ENCODE data around the gene CNEP1R1.
A peak's percentile ranks its signal among the peaks of the same experiment; 100 is the strongest.

DNA sequence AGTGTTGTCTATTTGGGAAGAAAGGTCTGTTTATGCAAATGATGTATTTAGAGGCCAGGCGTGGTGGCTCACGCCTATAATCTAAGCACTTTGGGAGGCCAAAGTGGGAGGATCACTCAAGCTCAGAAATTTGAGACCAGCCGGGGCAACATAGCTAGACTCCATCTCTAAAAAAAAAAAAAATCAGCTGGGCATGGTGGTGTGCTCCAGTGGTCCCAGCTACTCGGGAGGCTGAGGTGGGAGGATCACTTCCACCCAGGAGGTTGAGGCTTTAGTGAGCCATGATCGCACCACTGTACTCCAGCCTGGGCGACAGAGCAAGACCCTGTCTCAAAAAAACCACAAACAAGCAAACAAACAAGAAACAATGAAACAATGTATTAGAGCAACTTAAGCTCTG, 21.8 kb downstream of the CNEP1R1 start:
- TF ChIP-seq KDM1A (IDR thresholded peaks at IDR 0.05; ENCODE audit: borderline replicate concordance, low read length) = peak; percentile 54; the same call in 1 of the 2 replicates
- no peak for TF ChIP-seq POLR2AphosphoS5 (IDR thresholded peaks at IDR 0.05; ENCODE audit: low read depth, low read length)
- TF ChIP-seq, protein P1, sequence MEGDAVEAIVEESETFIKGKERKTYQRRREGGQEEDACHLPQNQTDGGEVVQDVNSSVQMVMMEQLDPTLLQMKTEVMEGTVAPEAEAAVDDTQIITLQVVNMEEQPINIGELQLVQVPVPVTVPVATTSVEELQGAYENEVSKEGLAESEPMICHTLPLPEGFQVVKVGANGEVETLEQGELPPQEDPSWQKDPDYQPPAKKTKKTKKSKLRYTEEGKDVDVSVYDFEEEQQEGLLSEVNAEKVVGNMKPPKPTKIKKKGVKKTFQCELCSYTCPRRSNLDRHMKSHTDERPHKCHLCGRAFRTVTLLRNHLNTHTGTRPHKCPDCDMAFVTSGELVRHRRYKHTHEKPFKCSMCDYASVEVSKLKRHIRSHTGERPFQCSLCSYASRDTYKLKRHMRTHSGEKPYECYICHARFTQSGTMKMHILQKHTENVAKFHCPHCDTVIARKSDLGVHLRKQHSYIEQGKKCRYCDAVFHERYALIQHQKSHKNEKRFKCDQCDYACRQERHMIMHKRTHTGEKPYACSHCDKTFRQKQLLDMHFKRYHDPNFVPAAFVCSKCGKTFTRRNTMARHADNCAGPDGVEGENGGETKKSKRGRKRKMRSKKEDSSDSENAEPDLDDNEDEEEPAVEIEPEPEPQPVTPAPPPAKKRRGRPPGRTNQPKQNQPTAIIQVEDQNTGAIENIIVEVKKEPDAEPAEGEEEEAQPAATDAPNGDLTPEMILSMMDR (IDR thresholded peaks at IDR 0.05; ENCODE audit: control extremely low read depth in 1 of 3, insufficient read depth in 1 of 3, low read depth in 1 of 3, low read length in 3 of 3) = no peak
- no peak for TF ChIP-seq SIRT6 (IDR thresholded peaks at IDR 0.05; ENCODE audit: low read length)
- no peak for TF ChIP-seq NRF1 (IDR thresholded peaks at IDR 0.05; ENCODE audit: low read depth, low read length)
- no peak for TF ChIP-seq BRCA1 (IDR thresholded peaks at IDR 0.05; ENCODE audit: low read depth, low read length)
- TF ChIP-seq, protein P2, sequence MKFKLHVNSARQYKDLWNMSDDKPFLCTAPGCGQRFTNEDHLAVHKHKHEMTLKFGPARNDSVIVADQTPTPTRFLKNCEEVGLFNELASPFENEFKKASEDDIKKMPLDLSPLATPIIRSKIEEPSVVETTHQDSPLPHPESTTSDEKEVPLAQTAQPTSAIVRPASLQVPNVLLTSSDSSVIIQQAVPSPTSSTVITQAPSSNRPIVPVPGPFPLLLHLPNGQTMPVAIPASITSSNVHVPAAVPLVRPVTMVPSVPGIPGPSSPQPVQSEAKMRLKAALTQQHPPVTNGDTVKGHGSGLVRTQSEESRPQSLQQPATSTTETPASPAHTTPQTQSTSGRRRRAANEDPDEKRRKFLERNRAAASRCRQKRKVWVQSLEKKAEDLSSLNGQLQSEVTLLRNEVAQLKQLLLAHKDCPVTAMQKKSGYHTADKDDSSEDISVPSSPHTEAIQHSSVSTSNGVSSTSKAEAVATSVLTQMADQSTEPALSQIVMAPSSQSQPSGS (IDR thresholded peaks at IDR 0.05; ENCODE audit: low read length) = no peak
- no peak for TF ChIP-seq TBP (IDR thresholded peaks at IDR 0.05; ENCODE audit: low read depth, low read length)
- TF ChIP-seq POLR2A (IDR thresholded peaks at IDR 0.05; ENCODE audit: control extremely low read depth in 1 of 2, low read depth in 2 of 2, low read length in 2 of 2) = no peak
